Left lung (tissue), 10 donors: ENCODE measurements around the gene HIP1. TPM values are rescaled to one million over a fixed set of nuclear protein-coding genes. Genes with fewer than 3 reads are reported as not detected.

Experiments
- ATAC-seq: fragments of 200-7000 bp; cut with Tn5 transposase; one replicate; pipeline ENCODE4 v1.9.1; 2020; ENCODE audit warnings: moderate library complexity
- DNase-seq, 4 donors: peaks; one replicate each; pipeline ENCODE4 v3.0.0-alpha.2; 2013 to 2020
- H3K27ac ChIP-seq, 2 donors: fragments of 200-600 bp; sonication (generic) in 1 of 2; one replicate each; pipeline versions ENCODE4 v1.5.0 to v1.8.0; 2020 to 2021
- H3K27me3 ChIP-seq, 2 donors: fragments of 200-600 bp; sonication (generic) in 1 of 2; one replicate each; pipeline versions ENCODE4 v1.5.0 to v1.8.0; 2020 to 2021
- H3K36me3 ChIP-seq, 2 donors: fragments of 200-600 bp; sonication (generic) in 1 of 2; one replicate each; pipeline versions ENCODE4 v1.5.0 to v1.8.0; 2020 to 2021
- H3K4me1 ChIP-seq, 2 donors: fragments of 200-600 bp; one replicate each; pipeline ENCODE4 v1.8.0; 2021
- H3K4me3 ChIP-seq, 2 donors: fragments of 200-600 bp; sonication (generic) in 1 of 2; one replicate each; pipeline versions ENCODE4 v1.5.0 to v1.8.0; 2020 to 2021; ENCODE audit warnings: mild to moderate bottlenecking in 1 of 2
- H3K9me3 ChIP-seq, 2 donors: fragments of 200-600 bp; sonication (generic) in 1 of 2; one replicate each; pipeline versions ENCODE4 v1.5.0 to v1.8.0; 2020 to 2021
- CTCF ChIP-seq, 2 donors: fragments of 200-600 bp; sonication (generic) in 1 of 2; IDR thresholded peaks; one replicate each; pipeline versions ENCODE4 v1.5.0 to v1.8.0; 2021; ENCODE audit warnings: antibody characterized with exemption in 2 of 2
- intact Hi-C, 2 donors: fragments of 100-400 bp; cut with DNase I; formaldehyde crosslinking; loops; one replicate each; pipeline versions ENCODE4 v1.11.2 to v1.14.2; 2022
- polyA plus RNA-seq, 6 donors: library from polyadenylated mRNA; unstranded; fragments of 120-200 nt; gene quantifications; one replicate each; pipeline ENCODE4 v1.2.1, GENCODE V29; 2013; ENCODE audit not compliant: insufficient read length in 6 of 6
- total RNA-seq, 2 donors: library from RNA; stranded (reverse); fragmentation: NEBNext Ultra II Directional; extraction: Animal tissue kit (Norgen Biotek cat#: 25700); gene quantifications; one replicate each; pipeline ENCODE4 v1.2.1, GENCODE V29; 2021
- donor health status: DM: no; HTN: yes; CAD: no.
- donor health status: DM: no; HTN: no; CAD: no.

The HIP1 gene
- total and polyA plus RNA-seq, 8 donors, result 41.9 to 84.2 (median 46.0) TPM

GRCh38 chr7:75555736-75556135, 183.0 kb downstream of the HIP1 start:
- ATAC-seq, result no peak
- Histone ChIP-seq H3K4me1 (no peaks in the 10 kb centered on the region), H3K4me3 (no peak overlapping the region), H3K36me3 (peaks cover 0 to 99% of the 10 kb centered on the region in 2 donors), H3K9me3 (no peaks in the 10 kb centered on the region), H3K27me3 (no peaks in the 10 kb centered on the region), H3K27ac (no peak overlapping the region)
- intact Hi-C loops, result no loop called here
- no peak for DNase-seq
- no peak for TF ChIP-seq CTCF (IDR thresholded peaks at IDR 0.05)

- Histone ChIP-seq H3K27ac (no peak overlapping the region), H3K36me3 (peaks cover 0 to 100% of the 10 kb centered on the region in 2 donors), H3K4me1 (no peaks in the 10 kb centered on the region), H3K27me3 (no peaks in the 10 kb centered on the region), H3K4me3 (no peak overlapping the region), H3K9me3 (no peaks in the 10 kb centered on the region)
- no peak for TF ChIP-seq CTCF (IDR thresholded peaks at IDR 0.05)
- DNase-seq (no peak), ATAC-seq (no peak)
- intact Hi-C loops, result no loop called here
Observed at GRCh38 chr7:75546237-75547015, 192.3 kb downstream of the HIP1 start.

- Histone ChIP-seq H3K27ac (no peak overlapping the region), H3K4me3 (no peak overlapping the region), H3K27me3 (no peaks in the 10 kb centered on the region), H3K4me1 (peaks cover 0 to 13% of the 10 kb centered on the region in 2 donors), H3K9me3 (no peaks in the 10 kb centered on the region), H3K36me3 (peaks cover 0 to 85% of the 10 kb centered on the region in 2 donors)
- no peak for DNase-seq
- no peak for TF ChIP-seq CTCF (IDR thresholded peaks at IDR 0.05)
- intact Hi-C loops, result no loop called here
- ATAC-seq, result no peak
Observed at GRCh38 chr7:75537731-75538130, 201.0 kb downstream of the HIP1 start.

GRCh38 chr7:75536940-75537538, 201.7 kb downstream of the HIP1 start:
- Histone ChIP-seq H3K4me3 (no peak overlapping the region), H3K9me3 (no peaks in the 10 kb centered on the region), H3K4me1 (peaks cover 0 to 13% of the 10 kb centered on the region in 2 donors), H3K36me3 (peaks cover 0 to 78% of the 10 kb centered on the region in 2 donors), H3K27me3 (no peaks in the 10 kb centered on the region), H3K27ac (no peak overlapping the region)
- intact Hi-C loops, result no loop called here
- DNase-seq, result no peak
- no peak for ATAC-seq
- TF ChIP-seq CTCF (IDR thresholded peaks at IDR 0.05), result no peak

- H3K27ac ChIP-seq, result no peak overlapping the region
- H3K36me3 ChIP-seq, result peaks cover 0 to 72% of the 10 kb centered on the region in 2 donors
- no peaks in the 10 kb centered on the region for H3K27me3 ChIP-seq
- ATAC-seq, result no peak
- intact Hi-C loops, result no loop called here
- TF ChIP-seq CTCF (IDR thresholded peaks at IDR 0.05), result no peak
- no peak for DNase-seq
- no peaks in the 10 kb centered on the region for H3K9me3 ChIP-seq
- peaks cover 0 to 13% of the 10 kb centered on the region in 2 donors for H3K4me1 ChIP-seq
- H3K4me3 ChIP-seq, result no peak overlapping the region
Observed at GRCh38 chr7:75536491-75536890, 202.2 kb downstream of the HIP1 start.
